Lower lobe of right lung (tissue), 2 donors: ENCODE data around the gene MEPCE. TPM values are rescaled to one million over a fixed set of nuclear protein-coding genes. Genes with fewer than 3 reads are reported as not detected.
"Not testable (repeated sequence)": the region's sequence is repeated elsewhere in the genome, so short reads cannot be mapped to it uniquely, and the experiment has no call there.

Experiments
- ATAC-seq, 2 donors: fragments of 200-7000 bp; cut with Tn5 transposase; one replicate each; pipeline ENCODE4 v1.9.1; 2020 to 2022; ENCODE audit warnings: mild to moderate bottlenecking in 2 of 2, moderate library complexity in 2 of 2
- DNase-seq: peaks from one replicate; pipeline ENCODE4 v3.0.0-alpha.2; 2020
- H3K27ac ChIP-seq: fragments of 200-600 bp; one replicate; pipeline ENCODE4 v1.8.0; 2022
- H3K27me3 ChIP-seq: fragments of 200-600 bp; one replicate; pipeline ENCODE4 v1.8.0; 2022; ENCODE audit warnings: low read depth
- H3K36me3 ChIP-seq: fragments of 200-600 bp; one replicate; pipeline ENCODE4 v1.8.0; 2022; ENCODE audit warnings: mild to moderate bottlenecking
- H3K4me1 ChIP-seq: fragments of 200-600 bp; one replicate; pipeline ENCODE4 v1.8.0; 2022
- H3K4me3 ChIP-seq: fragments of 200-600 bp; one replicate; pipeline ENCODE4 v1.8.0; 2022; ENCODE audit warnings: mild to moderate bottlenecking
- H3K9me3 ChIP-seq: fragments of 200-600 bp; one replicate; pipeline ENCODE4 v1.8.0; 2022
- intact Hi-C: fragments of 100-400 bp; cut with DNase I; formaldehyde crosslinking; loops from one replicate; pipeline ENCODE4 v1.11.0; 2022
- total RNA-seq: library from RNA; stranded (reverse); fragmentation: NEBNext Ultra II Directional; extraction: Animal tissue kit (Norgen Biotek cat#: 25700); gene quantifications from one replicate; pipeline ENCODE4 v1.2.1, GENCODE V29; 2021
- TF ChIP-seq, protein P1 (sequence below): fragments of 200-600 bp; IDR thresholded peaks from one replicate; pipeline ENCODE4 v1.8.0; 2022; ENCODE audit warnings: antibody characterized with exemption, mild to moderate bottlenecking
- donor health status: DM: no; HTN: yes; CAD: no; lungs with severe emphysema.

The MEPCE gene
- total RNA-seq, 1 donor from 2014 or later: 36.3 TPM

DNA sequence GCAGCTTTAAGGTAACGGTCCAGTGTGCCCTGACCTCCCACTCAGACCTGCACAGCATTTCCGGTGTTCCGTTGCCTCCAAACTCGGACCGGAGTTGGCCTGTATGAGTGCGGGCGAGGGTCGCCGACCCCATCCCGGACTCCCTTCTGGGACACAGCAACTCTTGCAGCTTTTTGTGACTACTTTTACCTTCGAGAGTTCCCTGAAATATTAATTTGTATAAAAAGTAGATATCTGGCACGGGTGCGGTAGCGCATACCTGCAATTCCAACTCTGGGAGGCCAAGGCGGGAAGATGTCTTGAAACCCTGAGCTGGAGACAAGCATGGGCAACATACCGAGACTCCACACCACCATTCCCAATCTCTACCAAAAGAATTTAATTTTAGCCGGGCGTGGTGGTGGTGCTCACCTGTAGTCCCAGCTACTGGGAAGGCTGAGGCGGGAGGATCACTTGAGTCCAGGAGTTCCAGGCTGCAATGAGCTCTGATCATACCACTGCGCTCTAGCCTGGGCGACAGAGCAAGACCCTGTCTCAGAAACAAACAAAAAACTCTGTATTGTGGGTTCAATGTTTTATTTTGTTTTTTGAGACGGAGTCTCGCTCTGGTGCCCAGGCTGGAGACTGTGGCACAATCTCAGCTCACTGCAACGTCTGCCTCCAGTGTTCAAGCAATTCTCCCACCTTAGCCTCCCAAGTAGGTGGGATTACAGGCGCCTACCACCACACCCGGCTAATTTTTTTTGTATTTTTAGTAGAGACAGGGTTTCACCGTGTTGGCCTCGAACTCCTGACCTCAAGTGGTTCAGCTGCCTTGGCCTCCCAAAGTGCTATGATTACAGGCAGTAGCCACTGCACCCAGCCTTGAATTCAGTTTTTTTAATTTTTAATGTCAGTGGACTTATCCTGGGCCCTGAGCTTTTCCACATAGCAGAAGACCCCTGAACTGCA lies 7.8 kb downstream of the MEPCE start:
- Histone ChIP-seq H3K36me3 (peaks cover 26% of the 10 kb centered on the region), H3K27me3 (no peaks in the 10 kb centered on the region), H3K4me3 (peak overlapping the region; percentile 84), H3K27ac (peak overlapping the region; percentile 95), H3K9me3 (no peaks in the 10 kb centered on the region), H3K4me1 (peaks cover 26% of the 10 kb centered on the region)
- DNase-seq (peak; percentile 54), ATAC-seq (no peak)
- intact Hi-C loops: no loop called here
- TF ChIP-seq, protein P1, sequence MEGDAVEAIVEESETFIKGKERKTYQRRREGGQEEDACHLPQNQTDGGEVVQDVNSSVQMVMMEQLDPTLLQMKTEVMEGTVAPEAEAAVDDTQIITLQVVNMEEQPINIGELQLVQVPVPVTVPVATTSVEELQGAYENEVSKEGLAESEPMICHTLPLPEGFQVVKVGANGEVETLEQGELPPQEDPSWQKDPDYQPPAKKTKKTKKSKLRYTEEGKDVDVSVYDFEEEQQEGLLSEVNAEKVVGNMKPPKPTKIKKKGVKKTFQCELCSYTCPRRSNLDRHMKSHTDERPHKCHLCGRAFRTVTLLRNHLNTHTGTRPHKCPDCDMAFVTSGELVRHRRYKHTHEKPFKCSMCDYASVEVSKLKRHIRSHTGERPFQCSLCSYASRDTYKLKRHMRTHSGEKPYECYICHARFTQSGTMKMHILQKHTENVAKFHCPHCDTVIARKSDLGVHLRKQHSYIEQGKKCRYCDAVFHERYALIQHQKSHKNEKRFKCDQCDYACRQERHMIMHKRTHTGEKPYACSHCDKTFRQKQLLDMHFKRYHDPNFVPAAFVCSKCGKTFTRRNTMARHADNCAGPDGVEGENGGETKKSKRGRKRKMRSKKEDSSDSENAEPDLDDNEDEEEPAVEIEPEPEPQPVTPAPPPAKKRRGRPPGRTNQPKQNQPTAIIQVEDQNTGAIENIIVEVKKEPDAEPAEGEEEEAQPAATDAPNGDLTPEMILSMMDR: no peak

DNA sequence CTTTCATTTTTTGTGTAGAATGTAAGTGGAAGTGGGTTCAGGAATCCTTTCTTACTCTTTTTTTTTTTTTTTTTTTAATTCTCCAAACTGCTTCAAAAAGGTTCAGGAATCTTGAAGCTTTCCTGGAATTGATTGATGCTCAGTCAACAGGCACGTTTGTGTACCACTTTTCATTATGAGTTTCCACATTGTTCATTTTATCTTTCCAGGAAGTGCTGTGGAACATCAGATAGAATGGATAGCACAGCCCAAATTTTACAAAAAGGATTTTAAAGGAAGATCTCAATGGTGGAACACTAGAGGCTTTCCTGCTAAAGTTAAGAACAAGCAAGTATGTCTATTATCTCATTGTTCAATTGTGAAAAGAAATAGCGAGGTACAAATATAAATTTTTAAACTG lies 8.5 kb downstream of the MEPCE start:
- H3K36me3 ChIP-seq: peaks cover 19% of the 10 kb centered on the region
- H3K27ac ChIP-seq: no peak overlapping the region
- no peak overlapping the region for H3K4me3 ChIP-seq
- TF ChIP-seq, protein P1: no peak
- intact Hi-C loops: no loop called here
- peaks cover 19% of the 10 kb centered on the region for H3K4me1 ChIP-seq
- no peak for DNase-seq
- H3K27me3 ChIP-seq: no peaks in the 10 kb centered on the region
- H3K9me3 ChIP-seq: no peaks in the 10 kb centered on the region
- no peak for ATAC-seq

DNA sequence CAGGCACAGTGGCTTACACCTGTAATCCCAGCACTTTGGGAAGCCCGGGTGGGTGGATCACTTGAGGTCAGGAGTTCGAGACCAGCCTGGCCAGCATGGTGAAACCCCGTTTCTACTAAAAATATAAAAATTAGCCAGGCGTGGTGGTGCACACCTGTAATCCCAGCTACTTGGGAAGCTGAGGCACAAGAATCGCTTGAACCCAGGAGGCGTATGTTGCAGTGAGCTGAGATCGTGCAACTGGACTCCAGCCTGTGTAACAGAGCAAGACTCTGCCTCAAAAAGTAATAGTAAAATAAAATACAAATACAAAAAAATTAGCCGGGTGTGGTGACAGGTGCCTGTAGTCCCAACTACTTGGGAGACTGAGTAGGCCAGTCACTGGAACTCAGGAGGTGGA lies 9.1 kb downstream of the MEPCE start:
- H3K27ac ChIP-seq, H3K27me3 ChIP-seq, intact Hi-C loops, H3K9me3 ChIP-seq, H3K4me3 ChIP-seq, ATAC-seq: not testable (repeated sequence)
- peak; percentile 10 for DNase-seq
- Histone ChIP-seq H3K4me1 (peaks cover 14% of the 10 kb centered on the region), H3K36me3 (peaks cover 13% of the 10 kb centered on the region)

DNA sequence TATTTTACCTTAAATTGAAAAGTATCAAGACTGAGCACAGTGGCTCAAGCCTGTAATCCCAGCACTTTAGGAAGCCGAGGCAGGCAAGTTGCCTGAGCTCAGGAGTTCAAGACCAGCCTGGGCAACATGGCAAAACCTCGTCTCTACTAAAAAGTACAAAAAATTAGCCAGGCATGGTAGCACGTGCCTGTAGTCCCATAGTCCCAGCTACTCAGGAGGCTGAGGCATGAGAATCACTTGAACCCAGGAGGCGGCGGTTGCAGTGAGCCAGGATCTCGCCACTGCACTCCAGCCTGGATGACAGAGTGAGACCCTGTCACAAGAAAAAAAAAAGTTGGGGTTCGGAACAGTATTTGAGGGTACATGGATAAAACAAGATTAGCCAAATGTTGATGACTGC lies 9.6 kb downstream of the MEPCE start:
- peaks cover 14% of the 10 kb centered on the region for H3K4me1 ChIP-seq
- intact Hi-C loops, ATAC-seq, H3K9me3 ChIP-seq, H3K36me3 ChIP-seq, H3K27me3 ChIP-seq, H3K4me3 ChIP-seq, H3K27ac ChIP-seq: not testable (repeated sequence)
- peak; percentile 6 for DNase-seq

DNA sequence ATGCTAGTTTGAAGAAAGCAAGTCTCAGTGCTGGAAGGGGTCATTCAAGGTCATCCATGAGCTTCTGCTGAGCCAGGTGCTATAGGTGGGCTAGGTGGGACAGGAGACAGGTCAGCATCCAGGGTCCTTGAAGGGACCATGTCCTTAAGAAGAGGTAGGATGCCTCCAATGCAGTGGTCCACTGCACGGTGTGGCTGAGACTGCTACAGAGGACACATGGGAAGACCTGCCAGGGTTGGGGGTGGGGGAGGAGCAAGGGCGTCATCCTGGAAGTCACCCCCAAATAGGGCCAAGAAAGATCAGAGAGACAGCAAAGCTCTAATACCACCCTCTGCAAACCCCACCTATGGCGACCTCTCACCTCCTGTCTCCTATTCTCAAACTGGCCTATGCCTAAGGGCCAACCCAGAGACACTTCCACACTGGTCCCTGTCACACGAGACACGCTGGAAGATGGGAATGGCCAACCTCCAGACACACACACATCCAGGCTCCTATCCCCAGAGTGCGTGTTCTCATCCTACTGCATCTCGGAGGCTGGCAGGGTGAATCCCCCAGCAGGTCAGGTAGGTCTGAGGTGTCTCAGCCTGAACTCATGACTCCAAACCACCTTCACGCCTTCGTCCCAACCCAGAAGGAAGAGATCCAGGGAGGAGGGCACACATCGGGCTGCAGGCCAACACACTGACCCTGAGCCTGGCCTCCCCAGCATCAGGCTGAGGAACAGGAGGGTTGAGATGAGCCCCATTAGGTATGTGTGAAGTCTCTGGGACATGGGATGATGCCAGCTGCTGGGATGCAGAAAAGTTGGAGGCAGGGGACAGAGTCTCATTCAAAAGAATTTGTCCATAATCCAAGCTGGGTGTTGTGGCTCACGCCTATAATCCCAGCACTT lies 12.3 kb downstream of the MEPCE start:
- TF ChIP-seq, protein P1: no peak
- ATAC-seq (no peak), DNase-seq (peak; percentile 17)

DNA sequence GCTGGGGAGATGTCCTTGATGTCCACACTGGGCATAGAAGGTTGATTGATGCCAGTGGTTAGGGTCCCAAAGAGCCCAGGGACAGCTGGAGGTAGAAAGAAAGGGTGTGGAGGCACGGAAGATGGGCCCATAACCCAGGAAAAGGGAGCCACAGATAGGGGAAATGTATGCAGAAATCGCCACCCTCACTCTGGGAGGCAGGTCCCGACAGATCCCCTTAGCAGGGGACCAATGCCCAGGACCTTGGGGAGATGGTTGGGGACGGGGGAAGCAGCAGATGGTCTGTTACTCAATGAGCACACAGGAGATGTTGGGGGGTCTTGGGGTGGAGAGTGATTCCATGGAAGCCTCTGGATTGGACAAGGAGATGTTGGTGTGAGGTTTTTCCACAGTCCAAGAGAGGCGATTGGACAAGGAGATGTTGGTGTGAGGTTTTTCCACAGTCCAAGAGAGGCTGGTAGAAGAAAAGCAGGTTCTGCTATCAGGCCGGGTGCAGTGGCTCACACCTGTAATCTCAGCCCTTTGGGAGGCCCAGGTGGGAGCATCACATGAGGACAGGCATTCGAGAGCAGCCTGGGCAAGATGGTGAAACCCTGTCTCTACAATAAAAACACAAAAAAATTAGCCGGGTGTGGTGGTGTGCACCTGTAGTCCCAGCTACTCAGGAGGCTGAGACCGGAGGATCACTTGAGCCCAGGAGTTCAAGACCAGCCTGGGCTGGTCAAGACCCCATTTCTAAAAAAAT lies 13.6 kb downstream of the MEPCE start:
- DNase-seq (peak; percentile 10), ATAC-seq (no peak)
- intact Hi-C loops: no loop called here
- no peaks in the 10 kb centered on the region for H3K27me3 ChIP-seq
- H3K4me3 ChIP-seq: no peak overlapping the region
- peaks cover 16% of the 10 kb centered on the region for H3K4me1 ChIP-seq
- TF ChIP-seq, protein P1: no peak
- no peaks in the 10 kb centered on the region for H3K36me3 ChIP-seq
- H3K9me3 ChIP-seq: no peaks in the 10 kb centered on the region
- H3K27ac ChIP-seq: peak overlapping the region; percentile 76

More for the DNA sequence above, 12.3 kb downstream of the MEPCE start:
- Histone ChIP-seq H3K36me3 (no peaks in the 10 kb centered on the region), H3K27me3 (no peaks in the 10 kb centered on the region), H3K27ac (no peak overlapping the region), H3K4me3 (no peak overlapping the region), H3K4me1 (peaks cover 16% of the 10 kb centered on the region), H3K9me3 (no peaks in the 10 kb centered on the region)
- intact Hi-C loops: no loop called here
